ENCODE results near the gene ST6GALNAC6. TPM values are rescaled to one million over a fixed set of nuclear protein-coding genes. Genes with fewer than 3 reads are reported as not detected.

The ST6GALNAC6 gene
- total RNA-seq, 2 experiments from 2014 or later = 36.9 to 38.8 TPM

GRCh38 chr9:127930231-127931091 lies 31.1 kb upstream of the ST6GALNAC6 start, which contains the start of gene PIP5KL1:
TSS of gene PIP5KL1 (minus strand) at chr9:127930777. CDS start at chr9:127930752, 25 bp downstream.
- intact Hi-C loops (cut with micrococcal nuclease) = no loop called here
- Mint-ChIP-seq H3K4me1 (ENCODE audit: low read depth) (peaks cover 35% of the 10 kb centered on the region), H3K9me3 (no peaks in the 10 kb centered on the region), H3K4me3 (peak within 1 kb of the TSS; percentile 51), H3K27me3 (no peaks in the 10 kb centered on the region), H3K27ac (no peak within 1 kb of the TSS), H3K36me3 (ENCODE audit: low read depth) (peaks cover 16% of the 10 kb centered on the region)
- CTCF ChIA-PET = interaction anchor here (0.8 to 3.0 kb wide), 5 partner anchors 9 to 104 kb away, joined by 3 to 10 read pairs (median 6); no protein-coding TSS in a partner anchor
- peak; percentile 74 for DNase-seq
- POLR2A ChIA-PET = interaction anchor here (1.0 to 1.5 kb wide), 3 partner anchors 9 to 97 kb away, joined by 3 to 5 read pairs (median 5); no protein-coding TSS in a partner anchor
- peak; percentile 70 for ATAC-seq
- TF ChIP-seq, protein P1, sequence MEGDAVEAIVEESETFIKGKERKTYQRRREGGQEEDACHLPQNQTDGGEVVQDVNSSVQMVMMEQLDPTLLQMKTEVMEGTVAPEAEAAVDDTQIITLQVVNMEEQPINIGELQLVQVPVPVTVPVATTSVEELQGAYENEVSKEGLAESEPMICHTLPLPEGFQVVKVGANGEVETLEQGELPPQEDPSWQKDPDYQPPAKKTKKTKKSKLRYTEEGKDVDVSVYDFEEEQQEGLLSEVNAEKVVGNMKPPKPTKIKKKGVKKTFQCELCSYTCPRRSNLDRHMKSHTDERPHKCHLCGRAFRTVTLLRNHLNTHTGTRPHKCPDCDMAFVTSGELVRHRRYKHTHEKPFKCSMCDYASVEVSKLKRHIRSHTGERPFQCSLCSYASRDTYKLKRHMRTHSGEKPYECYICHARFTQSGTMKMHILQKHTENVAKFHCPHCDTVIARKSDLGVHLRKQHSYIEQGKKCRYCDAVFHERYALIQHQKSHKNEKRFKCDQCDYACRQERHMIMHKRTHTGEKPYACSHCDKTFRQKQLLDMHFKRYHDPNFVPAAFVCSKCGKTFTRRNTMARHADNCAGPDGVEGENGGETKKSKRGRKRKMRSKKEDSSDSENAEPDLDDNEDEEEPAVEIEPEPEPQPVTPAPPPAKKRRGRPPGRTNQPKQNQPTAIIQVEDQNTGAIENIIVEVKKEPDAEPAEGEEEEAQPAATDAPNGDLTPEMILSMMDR (IDR thresholded peaks at IDR 0.05) = no peak

GRCh38 chr9:127929625-127929979 lies 30.2 kb upstream of the ST6GALNAC6 start:
- intact Hi-C loops (cut with micrococcal nuclease) = no loop called here
- Mint-ChIP-seq H3K4me3 (peak overlapping the region; percentile 15), H3K4me1 (ENCODE audit: low read depth) (peaks cover 31% of the 10 kb centered on the region), H3K9me3 (no peaks in the 10 kb centered on the region), H3K27ac (no peak overlapping the region), H3K27me3 (peaks cover 4% of the 10 kb centered on the region), H3K36me3 (ENCODE audit: low read depth) (peaks cover 11% of the 10 kb centered on the region)
- DNase-seq (no peak), ATAC-seq (no peak)
- POLR2A ChIA-PET = interaction anchor here (1.0 to 1.9 kb wide), 3 partner anchors 7 to 98 kb away, joined by 3 to 13 read pairs (median 5); partner anchors contain the start of gene DPM2
- CTCF ChIA-PET = interaction anchor here (0.9 to 3.0 kb wide), 6 partner anchors 8 to 188 kb away, joined by 3 to 10 read pairs (median 4); no protein-coding TSS in a partner anchor
- TF ChIP-seq, protein P1 (IDR thresholded peaks at IDR 0.05) = no peak

GRCh38 chr9:127928676-127929624 lies 29.5 kb upstream of the ST6GALNAC6 start:
- no peak overlapping the region for H3K27ac Mint-ChIP-seq
- peaks cover 26% of the 10 kb centered on the region for H3K4me1 Mint-ChIP-seq (ENCODE audit: low read depth)
- H3K36me3 Mint-ChIP-seq (ENCODE audit: low read depth) = peaks cover 6% of the 10 kb centered on the region
- H3K9me3 Mint-ChIP-seq = no peaks in the 10 kb centered on the region
- CTCF ChIA-PET = interaction anchor here (0.9 to 3.0 kb wide), 6 partner anchors 7 to 194 kb away, joined by 3 to 10 read pairs (median 4); partner anchors contain the start of gene TOR2A
- no peak overlapping the region for H3K4me3 Mint-ChIP-seq
- intact Hi-C loops (cut with micrococcal nuclease) = no loop called here
- H3K27me3 Mint-ChIP-seq = peaks cover 4% of the 10 kb centered on the region
- no peak for DNase-seq
- no peak for ATAC-seq
- POLR2A ChIA-PET = interaction anchor here (1.3 to 1.9 kb wide), 4 partner anchors 8 to 126 kb away, joined by 3 to 13 read pairs (median 4); partner anchors contain the start of genes DPM2 and FPGS
- TF ChIP-seq, protein P1 (IDR thresholded peaks at IDR 0.05) = no peak

- intact Hi-C loops (cut with micrococcal nuclease) = no loop called here
These were observed 28.7 kb upstream of the ST6GALNAC6 start for GRCh38 chr9:127927988-127928675.

More at GRCh38 chr9:127927988-127928675, 28.7 kb upstream of the ST6GALNAC6 start:
- Mint-ChIP-seq H3K36me3 (ENCODE audit: low read depth) (peaks cover 4% of the 10 kb centered on the region), H3K4me1 (ENCODE audit: low read depth) (peaks cover 24% of the 10 kb centered on the region), H3K9me3 (no peaks in the 10 kb centered on the region), H3K27ac (no peak overlapping the region), H3K27me3 (peaks cover 4% of the 10 kb centered on the region), H3K4me3 (no peak overlapping the region)
- ATAC-seq = no peak
- ChIA-PET POLR2A (interaction anchor here (0.5 to 1.9 kb wide), 6 partner anchors 9 to 172 kb away, joined by 3 to 13 read pairs (median 3); partner anchors contain the start of genes DPM2 and FPGS), CTCF (interaction anchor here (0.6 to 3.0 kb wide), 4 partner anchors 15 to 193 kb away, joined by 3 to 8 read pairs (median 4); partner anchors contain the start of gene TOR2A)
- DNase-seq = no peak
- TF ChIP-seq, protein P1 (IDR thresholded peaks at IDR 0.05) = no peak
